GM12878 (cell line): ENCODE results near the gene CDKL1. TPM values are rescaled to one million over a fixed set of nuclear protein-coding genes. Genes with fewer than 3 reads are reported as not detected.

ENCODE experiments used
- ATAC-seq: fragments of 200-7000 bp; cut with Tn5 transposase; 3 replicates; pipeline ENCODE4 v1.9.1; 2020; ENCODE audit warnings: mild to moderate bottlenecking, moderate library complexity
- BruUV-seq: library from RNA; stranded (reverse); fragments of 400-500 nt; replicated peaks from 2 replicates; lab custom pipeline; 2021; lab: Mats Ljungman, UMichigan
- CTCF ChIA-PET: fragments of 300-600 bp; sonication (Branson Sonifier 250); formaldehyde crosslinking; extraction: SDS; loops from one replicate; lab custom pipeline; 2021; ENCODE audit warnings: inconsistent platforms; lab: Yijun Ruan, JAX
- POLR2A ChIA-PET: fragments of 350-600 bp; formaldehyde crosslinking; extraction: SDS; loops from one replicate; lab custom pipeline; 2021; ENCODE audit warnings: inconsistent platforms; lab: Charles Lee
- RAD21 ChIA-PET: fragments of 300-600 bp; sonication (Branson Sonifier 250); formaldehyde crosslinking; loops from one replicate; lab custom pipeline; 2023; ENCODE audit warnings: antibody characterized with exemption; ENCODE audit not compliant: unreplicated experiment; lab: Charles Lee
- SMC1A ChIA-PET: fragments of 300-600 bp; sonication (Branson Sonifier 250); formaldehyde crosslinking; loops from one replicate; lab custom pipeline; 2023; ENCODE audit not compliant: unreplicated experiment, uncharacterized antibody; lab: Charles Lee
- DNase-seq: peaks from one replicate; pipeline ENCODE4 v3.0.0-alpha.2; 2011; ENCODE audit warnings: low read depth, low spot score
- FAIRE-seq: peaks from 3 replicates; lab custom pipeline; 2011; peaks lifted over from hg19 to GRCh38; lab: Jason Lieb, UNC
- H2AFZ ChIP-seq: 2 replicates; pipeline ENCODE4 v1.6.0; 2011; ENCODE audit warnings: low read depth, low read length, control low read depth; ENCODE audit not compliant: control insufficient read depth
- H3K27ac ChIP-seq: 2 replicates; pipeline ENCODE4 v1.5.1; 2011; ENCODE audit warnings: control low read depth; ENCODE audit not compliant: control insufficient read depth, insufficient read depth
- H3K27me3 ChIP-seq, 2 experiments: replicated peaks in 1 of 2; 2 replicates each; pipeline versions ENCODE4 v1.6.0 to v1.6.1; 2011; ENCODE audit warnings: low read length in 1 of 2; ENCODE audit not compliant: control insufficient read depth in 2 of 2, insufficient read depth in 2 of 2
- H3K36me3 ChIP-seq, 2 experiments: 2 replicates each; pipeline ENCODE4 v1.5.1; 2011; ENCODE audit warnings: low read length in 1 of 2; ENCODE audit not compliant: control insufficient read depth in 2 of 2, insufficient read depth in 2 of 2
- H3K4me1 ChIP-seq: 2 replicates; pipeline ENCODE4 v1.6.1; 2011; ENCODE audit warnings: mild to moderate bottlenecking, low read length, moderate library complexity, mixed read lengths; ENCODE audit not compliant: control insufficient read depth, insufficient read depth
- H3K4me2 ChIP-seq: 2 replicates; pipeline ENCODE4 v1.6.0; 2011; ENCODE audit warnings: control low read depth; ENCODE audit not compliant: control insufficient read depth, insufficient read depth
- H3K4me3 ChIP-seq: fragments of 200-600 bp; sonication (generic); 2 replicates; pipeline ENCODE4 v1.5.1; 2016
- H3K79me2 ChIP-seq: 2 replicates; pipeline ENCODE4 v1.6.0; 2011; ENCODE audit warnings: low read length; ENCODE audit not compliant: control insufficient read depth, insufficient read depth
- H3K9ac ChIP-seq: 2 replicates; pipeline ENCODE4 v1.8.0; 2011; ENCODE audit warnings: low read length, control low read depth, mixed read lengths; ENCODE audit not compliant: control insufficient read depth, insufficient read depth
- H3K9me3 ChIP-seq: replicated peaks from 3 replicates; pipeline ENCODE4 v1.5.1; 2011; ENCODE audit warnings: mild to moderate bottlenecking, low read length; ENCODE audit not compliant: control insufficient read depth, insufficient read depth
- H4K20me1 ChIP-seq: 2 replicates; pipeline ENCODE4 v1.6.0; 2011; ENCODE audit not compliant: control insufficient read depth, insufficient read depth
- BACH1 ChIP-seq: fragments of 450-650 bp; IDR thresholded peaks from 2 replicates; pipeline ENCODE4 v1.6.1; 2017; ENCODE audit warnings: mild to moderate bottlenecking, borderline replicate concordance
- BCL11A ChIP-seq: IDR thresholded peaks from 2 replicates; pipeline ENCODE4 v1.6.1; 2011; ENCODE audit warnings: low read depth, low read length
- BRCA1 ChIP-seq: IDR thresholded peaks from 2 replicates; pipeline ENCODE4 v1.6.1; 2011; ENCODE audit warnings: low read depth, low read length, improper control_type of control experiment
- E2F4 ChIP-seq: IDR thresholded peaks from 2 replicates; pipeline ENCODE4 v1.6.1; 2012; ENCODE audit warnings: low read depth, low read length, improper control_type of control experiment
- FOXM1 ChIP-seq: IDR thresholded peaks from 2 replicates; pipeline ENCODE4 v1.6.1; 2012; ENCODE audit warnings: low read depth, mild to moderate bottlenecking, inconsistent platforms, low read length, moderate library complexity
- GATAD2B ChIP-seq: fragments of 450-650 bp; conservative IDR thresholded peaks from 2 replicates; pipeline ENCODE4 v1.6.1; 2017; ENCODE audit warnings: low read depth, mild to moderate bottlenecking, moderate library complexity
- KLF5 ChIP-seq: fragments of 450-650 bp; IDR thresholded peaks from 2 replicates; pipeline ENCODE4 v1.6.1; 2014; ENCODE audit warnings: mild to moderate bottlenecking; ENCODE audit not compliant: partially characterized antibody
- NR2C2 ChIP-seq: IDR thresholded peaks from 2 replicates; pipeline ENCODE4 v1.6.1; 2011; ENCODE audit warnings: borderline replicate concordance, low read depth; ENCODE audit not compliant: control insufficient read depth, insufficient read length
- PAX8 ChIP-seq: fragments of 450-650 bp; IDR thresholded peaks from 2 replicates; pipeline ENCODE4 v1.6.1; 2017; ENCODE audit warnings: mild to moderate bottlenecking, moderate library complexity
- RB1 ChIP-seq: fragments of 450-650 bp; formaldehyde crosslinking; IDR thresholded peaks from 2 replicates; pipeline ENCODE4 v1.6.1; 2017; ENCODE audit warnings: mild to moderate bottlenecking, borderline replicate concordance
- RELA ChIP-seq: fragments of 450-650 bp; IDR thresholded peaks from 2 replicates; pipeline ENCODE4 v1.8.0; 2014; ENCODE audit warnings: borderline replicate concordance; ENCODE audit not compliant: partially characterized antibody
- SMAD5 ChIP-seq: IDR thresholded peaks from 2 replicates; pipeline ENCODE4 v1.6.1; 2016; ENCODE audit warnings: antibody characterized with exemption, low read depth
- SREBF2 ChIP-seq: IDR thresholded peaks from 2 replicates; pipeline ENCODE4 v1.6.1; 2012; ENCODE audit warnings: mild to moderate bottlenecking, low read length
- SUZ12 ChIP-seq: fragments of 200-600 bp; sonication (generic); IDR thresholded peaks from one replicate; pipeline ENCODE4 v1.6.1; 2018; ENCODE audit warnings: antibody characterized with exemption, mild to moderate bottlenecking; ENCODE audit not compliant: unreplicated experiment
- ZBTB33 ChIP-seq: fragments of 450-650 bp; IDR thresholded peaks from 2 replicates; pipeline ENCODE4 v1.6.1; 2017; ENCODE audit warnings: mild to moderate bottlenecking
- ZNF592 ChIP-seq: fragments of 450-650 bp; IDR thresholded peaks from 2 replicates; pipeline ENCODE4 v1.6.1; 2017; ENCODE audit warnings: mild to moderate bottlenecking, moderate library complexity
- WGBS: methylation state at CpG from one replicate; pipeline ENCODE4 v1.1.6; 2016; ENCODE audit warnings: low lambda C conversion rate; ENCODE audit not compliant: insufficient replicate concordance, insufficient coverage; ENCODE audit errors: missing lambda C conversion rate; 5-methylcytosine and 5-hydroxymethylcytosine counted together
- in situ Hi-C: fragments of 300-500 bp; cut with MboI; formaldehyde crosslinking; loops from 9 replicates; pipeline ENCODE4 v1.14.3; 2018; ENCODE audit warnings: mixed read lengths
- intact Hi-C: fragments of 100-400 bp; cut with micrococcal nuclease; formaldehyde crosslinking; loops from one replicate; pipeline ENCODE4 v1.14.2; 2022; ENCODE audit not compliant: unreplicated experiment
- polyA plus RNA-seq, 11 experiments: library from polyadenylated mRNA; depleted of rRNA in 4 of 11; unstranded in 6 of 11; stranded (reverse) in 5 of 11; fragments of >200 nt; fragmentation: Nextera tagmentation in 4 of 11; fragmentation: Illumina TruSeq in 1 of 11; extraction: Ambion mirVana in 4 of 11; extraction: Trizol in 1 of 11; gene quantifications; 1 replicate in 1 of 11; 2 replicates in 10 of 11; pipeline versions ENCODE4 v1.2.1 to v1.2.3, GENCODE V29; 2011 to 2016; ENCODE audit warnings: inconsistent platforms in 2 of 11, missing spikeins in 2 of 11, low read depth in 1 of 11
- total RNA-seq, 4 experiments: library from RNA; depleted of rRNA in 3 of 4; stranded (reverse); fragments of >200 nt in 3 of 4; fragmentation: Illumina TruSeq in 1 of 4; extraction: Trizol in 1 of 4; gene quantifications; 2 replicates each; pipeline versions ENCODE4 v1.2.1 to v1.2.3, GENCODE V29; 2013 to 2021

The CDKL1 gene
- total and polyA plus RNA-seq, 10 of the 15 experiments (the other 5 are each of a cell fraction or from before 2014, with no cell fraction given) = 9.0 to 19.0 (median 11.1) TPM

GRCh38 chr14:50334211-50334610, 62.5 kb downstream of the CDKL1 start (continued):
- TF ChIP-seq ZNF592 (no peak), PAX8 (no peak), BRCA1 (no peak), KLF5 (no peak), SMAD5 (no peak), BCL11A (no peak), E2F4 (no peak), SREBF2 (no peak)

- no TSS peak for BruUV-seq
- TF ChIP-seq NR2C2 = no peak
- TF ChIP-seq ZBTB33 = no peak
- TF ChIP-seq FOXM1 = no peak
- no peak for TF ChIP-seq GATAD2B
- no peak for TF ChIP-seq BACH1
- no peak for TF ChIP-seq RB1
- no peak for TF ChIP-seq SUZ12
- TF ChIP-seq RELA = no peak
- Histone ChIP-seq H3K9ac (no peak overlapping the region), H3K27ac (no peak overlapping the region), H3K79me2 (no peaks in the 10 kb centered on the region), H3K4me1 (peaks cover 5% of the 10 kb centered on the region), H3K4me2 (no peak overlapping the region), H4K20me1 (no peaks in the 10 kb centered on the region), H2AFZ (no peak overlapping the region), H3K9me3 (no peaks in the 10 kb centered on the region), H3K4me3 (no peak overlapping the region), H3K36me3 (peaks cover 2 to 13% of the 10 kb centered on the region in 2 experiments; a peak in 2 of 4 replicates), H3K27me3 (no peaks in the 10 kb centered on the region)
- WGBS = 47% methylated on average over 3 of the region's 3 CpGs
- intact Hi-C loops (no loop called here), in situ Hi-C loops (no loop called here)
- ChIA-PET POLR2A (no interaction called here), CTCF (interaction anchor here (4.7 kb wide), 1 partner anchor 12 kb away, joined by 30 read pairs; no protein-coding TSS in a partner anchor), SMC1A (interaction anchor here (0.9 kb wide), 1 partner anchor 12 kb away, joined by 3 read pairs; no protein-coding TSS in a partner anchor), RAD21 (interaction anchor here (0.9 kb wide), 1 partner anchor 9 kb away, joined by 5 read pairs; no protein-coding TSS in a partner anchor)
- FAIRE-seq = no peak
- no peak for ATAC-seq
- DNase-seq = no peak
Measured at GRCh38 chr14:50333014-50333509, 63.6 kb downstream of the CDKL1 start.
